IPS-18c (cell line): ENCODE results near the gene USB1.
A peak's percentile ranks its signal among the peaks of the same experiment; 100 is the strongest.

Source experiments
- H3K4me3 ChIP-seq: 2 replicates; pipeline ENCODE4 v1.7.0; 2013; ENCODE audit warnings: low read depth, mild to moderate bottlenecking, low read length, moderate library complexity; ENCODE audit not compliant: insufficient read depth
- H3K9me3 ChIP-seq: one replicate; pipeline ENCODE4 v1.6.1; 2013; ENCODE audit warnings: mild to moderate bottlenecking, low read length, moderate library complexity; ENCODE audit not compliant: control insufficient read depth, insufficient read depth

Gene USB1

DNA sequence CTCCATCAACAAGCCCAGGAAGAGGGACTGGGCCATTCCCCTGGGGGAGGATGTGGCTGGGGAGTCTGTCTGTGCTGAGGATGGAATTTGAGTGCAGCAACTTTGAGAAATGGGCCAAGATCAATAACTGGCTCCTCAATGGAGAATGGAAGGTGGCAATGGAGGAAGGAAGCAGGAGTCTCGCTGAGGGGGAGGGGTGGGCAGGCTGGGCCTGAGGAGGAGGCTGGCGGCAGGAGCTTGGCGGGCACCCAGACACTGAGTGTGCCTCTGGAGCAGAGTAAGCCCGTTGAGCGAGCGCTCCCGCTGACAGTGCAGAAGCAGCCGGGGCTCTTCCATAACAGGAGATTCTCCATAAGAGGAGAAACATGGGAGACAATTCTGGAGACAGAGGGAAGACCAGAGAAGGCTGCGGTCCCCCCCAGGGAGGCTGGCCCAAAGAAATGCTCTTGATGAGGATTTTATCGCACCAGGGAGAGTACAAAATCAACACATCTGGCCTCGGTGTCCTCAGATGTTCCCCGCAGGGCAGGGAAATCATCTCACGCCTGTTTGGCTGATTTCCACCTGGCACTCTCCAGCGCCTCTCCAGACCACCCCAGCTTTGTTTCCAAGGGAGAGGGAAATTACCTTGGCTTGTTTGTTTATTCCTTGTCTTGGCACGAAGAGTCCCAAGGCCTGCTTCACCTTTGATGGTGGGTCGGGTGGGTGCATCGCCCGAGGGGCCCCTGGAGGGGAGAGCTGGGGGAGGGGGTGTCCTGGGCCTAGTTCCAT lies 21.6 kb downstream of the USB1 start:
- Histone ChIP-seq H3K9me3 (no peaks in the 10 kb centered on the region), H3K4me3 (peak overlapping the region; percentile 15; the same call in 1 of the 2 replicates)

DNA sequence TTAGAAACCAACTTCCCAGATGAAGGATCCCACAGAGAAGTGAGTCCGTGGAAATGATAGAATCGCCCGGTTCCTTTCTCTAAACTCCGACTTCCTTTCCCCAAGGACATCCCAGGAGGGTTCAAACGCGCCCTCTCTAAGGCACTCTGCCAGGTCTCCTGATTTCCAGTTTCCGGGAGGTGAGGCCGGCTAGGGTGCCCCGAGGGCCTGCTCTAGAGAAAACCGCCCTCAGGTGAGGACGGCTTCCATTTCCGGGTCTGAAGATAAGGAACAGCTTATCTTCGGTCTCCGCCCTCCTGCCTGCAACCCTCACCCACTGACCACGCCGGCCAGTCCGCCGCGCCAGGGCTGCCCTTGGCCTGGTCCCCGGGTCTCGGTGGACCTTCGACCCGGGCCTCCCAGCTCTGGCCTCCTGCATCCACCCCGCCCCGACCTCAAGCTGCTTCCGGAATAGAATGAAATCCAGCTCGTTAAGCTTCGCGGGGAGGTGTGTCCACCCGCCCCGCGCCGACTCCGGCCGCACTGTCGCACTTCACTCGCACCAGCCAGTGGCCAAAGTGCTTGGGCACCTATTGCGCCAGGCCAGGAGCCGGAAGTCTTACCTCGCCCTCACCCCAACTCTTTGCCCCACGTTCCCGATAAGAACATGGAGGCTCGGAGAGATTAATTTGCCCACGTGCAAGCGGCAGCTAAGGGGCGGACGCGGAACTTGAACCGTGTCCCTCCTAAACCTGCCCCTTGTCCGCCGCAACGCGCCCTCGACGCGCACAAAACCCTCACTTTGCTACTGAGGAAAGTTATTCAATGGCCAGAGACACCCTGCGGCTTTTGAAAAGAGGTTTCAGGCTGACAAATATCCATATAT lies 23.5 kb downstream of the USB1 start:
- Histone ChIP-seq H3K9me3 (no peaks in the 10 kb centered on the region), H3K4me3 (peak overlapping the region; percentile 92)

DNA sequence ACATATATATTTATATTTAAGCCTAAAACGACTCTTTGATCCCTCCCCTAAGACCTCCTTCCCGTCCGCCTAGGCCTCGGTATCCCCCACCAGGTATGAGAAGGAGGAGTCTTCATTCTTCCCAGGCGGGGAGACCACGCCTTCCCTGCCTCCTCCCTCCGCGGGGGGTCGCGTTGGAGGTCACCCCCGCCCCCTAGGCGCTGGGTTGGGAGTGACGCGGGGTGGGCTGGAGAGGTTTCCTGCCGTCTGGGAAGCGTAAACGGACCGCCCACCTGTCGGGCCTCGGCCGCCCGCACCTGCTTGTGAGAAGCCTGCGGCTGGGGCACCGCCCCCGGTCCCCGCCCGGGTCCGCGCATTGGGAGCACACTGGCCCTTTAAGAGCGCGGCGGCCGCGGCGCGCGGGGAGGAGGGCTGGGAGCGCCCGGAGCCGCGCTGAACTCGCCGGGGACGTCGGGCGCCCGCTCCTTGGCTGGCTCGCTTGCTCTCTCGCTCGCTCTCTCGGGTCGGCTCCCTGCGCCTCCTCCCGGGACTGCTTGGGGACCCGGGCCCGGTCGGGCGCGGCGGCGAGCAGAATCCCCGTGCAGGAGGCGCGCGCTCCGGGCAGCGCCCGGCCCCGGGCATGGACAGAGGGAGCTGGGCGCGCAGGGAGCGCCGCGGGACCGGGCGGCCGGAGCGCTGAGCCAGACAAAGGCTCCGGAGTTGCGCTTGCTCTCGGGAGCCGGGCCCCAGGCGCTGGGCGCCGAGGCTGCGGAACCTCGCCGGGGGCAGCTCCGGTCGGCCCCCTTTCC lies 24.3 kb downstream of the USB1 start, which contains the start of gene MMP15:
Gene MMP15, plus strand, starts transcription at position 404 of the 788 bp plus-strand sequence. CDS start 597 bp downstream, outside the sequence.
- Histone ChIP-seq H3K9me3 (no peaks in the 10 kb centered on the region), H3K4me3 (peak within 1 kb of the TSS; percentile 92)

DNA sequence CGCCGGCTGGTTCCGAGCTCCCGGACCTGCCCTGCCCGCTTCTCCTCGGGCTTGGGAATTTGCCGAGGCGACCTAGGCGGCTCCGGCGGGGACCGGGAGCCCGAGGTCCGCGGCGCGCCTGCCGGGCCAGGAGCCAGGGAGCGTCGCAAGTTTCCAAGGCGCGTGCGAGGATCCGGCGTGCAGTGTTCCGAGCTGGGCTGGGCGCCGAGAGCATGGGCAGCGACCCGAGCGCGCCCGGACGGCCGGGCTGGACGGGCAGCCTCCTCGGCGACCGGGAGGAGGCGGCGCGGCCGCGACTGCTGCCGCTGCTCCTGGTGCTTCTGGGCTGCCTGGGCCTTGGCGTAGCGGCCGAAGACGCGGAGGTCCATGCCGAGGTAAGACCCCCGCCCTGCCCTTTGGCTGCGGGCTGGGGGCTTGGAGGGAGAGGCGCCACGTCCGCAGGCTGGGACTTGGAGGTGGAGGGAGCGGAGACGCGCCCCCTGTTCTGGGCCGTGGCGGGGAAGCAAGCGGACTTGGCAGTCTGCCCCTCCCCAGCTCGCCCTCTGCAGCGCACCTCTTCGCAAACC lies 25.0 kb downstream of the USB1 start:
- Histone ChIP-seq H3K9me3 (no peaks in the 10 kb centered on the region), H3K4me3 (peak overlapping the region; percentile 92)

DNA sequence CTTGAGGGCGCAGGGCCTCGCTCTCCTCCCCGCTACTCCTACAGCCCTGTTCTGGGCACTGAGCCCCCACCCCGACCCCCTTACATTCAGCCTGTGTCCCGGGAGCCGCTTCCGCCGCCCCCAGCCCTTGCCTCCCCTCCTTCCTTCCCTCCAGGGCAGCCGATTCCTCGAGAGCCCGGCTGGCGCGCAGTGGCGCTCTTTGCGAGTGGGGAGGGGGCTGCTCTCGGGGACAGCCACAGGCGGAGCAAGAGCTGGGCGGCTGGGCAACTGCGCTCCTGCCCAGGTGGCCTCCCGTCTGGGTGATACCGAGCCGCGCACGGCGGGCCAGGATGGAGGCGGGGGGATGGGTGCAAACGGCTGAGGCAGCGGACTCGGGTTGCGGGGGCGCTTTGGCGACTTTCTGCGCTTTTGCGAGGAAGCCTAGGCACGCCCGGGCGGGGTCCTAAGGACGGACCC lies 25.5 kb downstream of the USB1 start:
- Histone ChIP-seq H3K9me3 (no peaks in the 10 kb centered on the region), H3K4me3 (peak overlapping the region; percentile 92)

DNA sequence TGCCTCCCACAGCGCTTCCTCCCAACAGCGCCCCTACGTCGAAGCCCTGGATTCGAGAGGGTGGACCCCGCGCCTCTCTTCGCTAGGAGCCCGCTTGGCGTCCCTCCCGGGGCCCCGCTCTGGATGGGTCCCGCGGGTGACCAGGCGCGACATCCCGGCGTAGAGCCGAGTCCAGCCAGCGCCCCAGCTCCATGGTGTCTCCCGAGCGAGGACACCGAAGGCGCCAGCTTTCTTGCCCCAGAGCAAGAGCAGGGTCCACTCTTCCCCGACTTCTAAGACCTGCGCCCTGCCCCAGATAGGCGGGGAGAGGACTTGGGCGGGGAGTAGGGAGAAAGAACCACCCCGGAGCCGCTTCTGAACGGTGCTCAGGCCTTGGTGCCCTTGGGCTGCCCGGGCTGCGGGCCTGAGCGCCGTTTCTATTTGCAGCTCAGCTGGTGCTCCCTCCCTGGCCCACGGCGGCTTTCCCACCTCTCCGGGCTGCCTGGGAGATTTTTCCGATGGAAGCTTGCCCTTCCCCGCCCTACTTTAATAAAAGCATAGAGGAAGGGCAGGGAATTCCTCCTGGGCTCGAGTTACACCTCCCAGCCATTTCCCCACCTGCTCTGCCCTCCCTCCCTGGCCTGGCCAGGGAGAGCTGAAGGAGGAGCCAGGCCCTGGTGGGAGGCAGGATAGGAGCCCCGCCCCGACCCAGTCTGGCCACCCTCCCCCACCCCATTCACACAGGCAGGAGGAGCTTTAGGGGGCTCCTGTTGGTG lies 26.1 kb downstream of the USB1 start:
- peak overlapping the region; percentile 92 for H3K4me3 ChIP-seq

DNA sequence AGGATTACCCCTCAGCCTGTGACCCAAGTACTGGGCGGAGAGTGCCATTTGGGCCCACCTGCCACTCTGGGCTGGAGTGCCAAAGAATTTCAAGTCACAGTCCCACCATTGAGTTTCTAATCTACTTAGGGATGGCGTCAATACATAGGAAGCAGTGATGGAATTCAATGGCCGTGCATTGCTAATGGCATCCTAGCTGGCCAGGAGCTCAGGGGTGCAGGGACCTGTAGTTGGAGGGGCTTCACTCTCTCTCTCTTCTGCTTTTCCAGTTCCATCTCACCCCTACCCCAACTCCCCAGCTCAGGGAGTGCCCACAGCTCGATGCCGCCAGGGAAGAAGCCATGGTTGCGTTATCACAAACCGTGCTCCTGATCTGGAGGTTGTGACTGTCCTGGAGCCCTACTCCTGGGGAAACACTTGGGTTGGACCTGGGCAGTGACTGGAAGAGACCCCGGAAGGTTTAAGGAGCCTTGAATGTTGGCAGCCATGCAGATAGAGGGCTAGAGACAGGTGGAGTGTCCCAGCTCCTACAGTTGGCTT lies 26.8 kb downstream of the USB1 start:
- no peaks in the 10 kb centered on the region for H3K9me3 ChIP-seq
- H3K4me3 ChIP-seq, result peak overlapping the region; percentile 40; the same call in 1 of the 2 replicates

More for the DNA sequence above, 26.1 kb downstream of the USB1 start:
- H3K9me3 ChIP-seq, result no peaks in the 10 kb centered on the region

DNA sequence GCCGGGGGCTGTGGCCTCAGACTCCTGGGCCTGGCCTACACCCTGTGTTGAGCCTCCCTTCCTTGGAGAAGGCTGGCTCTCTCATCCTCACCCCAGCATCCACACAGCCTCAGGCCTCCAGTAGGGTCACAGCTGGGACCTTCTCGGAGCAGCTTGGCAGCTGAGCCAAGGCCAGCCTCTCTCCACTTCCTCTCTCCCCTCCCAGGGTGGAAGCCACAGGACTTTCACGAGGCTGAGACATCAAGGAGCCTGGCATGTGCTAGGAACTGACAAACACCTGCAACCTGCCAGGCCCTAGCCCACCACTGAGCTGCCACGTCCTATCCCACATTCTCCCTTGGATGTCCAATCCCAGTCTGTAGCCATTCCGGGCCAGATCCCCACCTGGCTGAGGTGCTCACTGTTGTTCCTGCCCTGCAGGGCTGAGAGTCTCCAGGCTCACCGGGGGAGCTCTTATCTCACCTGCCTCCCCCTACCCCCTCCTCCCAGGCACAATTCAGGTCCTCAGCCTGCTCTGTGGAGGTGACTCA lies 27.4 kb downstream of the USB1 start:
- Histone ChIP-seq H3K9me3 (no peaks in the 10 kb centered on the region), H3K4me3 (no peak overlapping the region)

DNA sequence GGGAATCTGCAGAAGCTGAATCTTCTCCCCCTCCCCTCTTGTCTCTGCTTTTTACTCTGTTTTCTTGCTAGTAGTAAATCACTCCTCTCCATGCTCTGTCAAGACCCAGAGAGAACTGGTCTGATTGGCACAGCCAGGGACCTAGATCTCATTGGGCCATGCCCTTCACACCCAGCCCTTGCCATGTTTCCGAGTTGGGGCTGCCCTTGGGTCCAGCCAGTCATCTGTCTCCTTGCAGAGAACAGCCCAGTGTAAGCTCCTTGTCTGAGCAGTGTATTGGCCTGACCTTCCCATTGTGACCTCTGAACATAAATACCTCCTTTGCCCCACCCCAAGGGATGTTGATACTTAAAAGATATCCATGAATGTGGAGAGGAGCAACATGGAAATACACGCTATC lies 28.2 kb downstream of the USB1 start:
- Histone ChIP-seq H3K4me3 (no peak overlapping the region), H3K9me3 (no peaks in the 10 kb centered on the region)

DNA sequence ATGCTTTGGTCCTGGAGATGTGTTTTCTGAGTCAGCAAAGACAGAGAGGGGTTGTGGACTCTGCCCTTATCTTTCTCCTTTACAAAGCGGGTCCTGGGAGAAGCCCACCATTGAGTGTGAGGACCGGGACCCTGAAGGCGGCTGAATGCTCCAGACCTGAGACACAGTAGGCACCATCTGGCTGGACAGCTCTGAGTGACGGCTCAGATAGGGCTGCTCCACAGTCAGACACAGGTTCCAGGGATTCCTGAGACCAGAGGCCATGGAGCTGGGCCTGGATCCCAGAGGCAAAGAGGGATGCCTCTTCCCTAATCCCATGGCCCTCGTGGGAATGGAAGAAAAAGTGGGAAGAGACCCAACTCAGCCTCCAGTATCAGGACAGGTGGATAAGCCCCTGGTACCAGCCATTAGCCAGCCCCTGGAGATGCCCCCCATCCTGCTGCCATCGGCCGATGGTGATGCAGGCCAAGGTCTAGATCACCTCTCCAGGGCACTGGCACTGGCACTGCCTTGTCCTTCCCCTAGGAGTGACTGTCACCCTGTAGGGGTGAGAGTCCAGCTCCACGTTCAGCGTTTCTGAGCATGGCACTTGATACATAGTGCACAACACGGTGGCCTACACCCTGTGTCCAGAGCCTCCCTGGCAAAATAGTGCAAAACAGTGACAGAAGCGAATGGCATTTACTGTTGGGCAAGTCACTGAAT lies 29.1 kb downstream of the USB1 start:
- no peak overlapping the region for H3K4me3 ChIP-seq
- H3K9me3 ChIP-seq, result no peaks in the 10 kb centered on the region

DNA sequence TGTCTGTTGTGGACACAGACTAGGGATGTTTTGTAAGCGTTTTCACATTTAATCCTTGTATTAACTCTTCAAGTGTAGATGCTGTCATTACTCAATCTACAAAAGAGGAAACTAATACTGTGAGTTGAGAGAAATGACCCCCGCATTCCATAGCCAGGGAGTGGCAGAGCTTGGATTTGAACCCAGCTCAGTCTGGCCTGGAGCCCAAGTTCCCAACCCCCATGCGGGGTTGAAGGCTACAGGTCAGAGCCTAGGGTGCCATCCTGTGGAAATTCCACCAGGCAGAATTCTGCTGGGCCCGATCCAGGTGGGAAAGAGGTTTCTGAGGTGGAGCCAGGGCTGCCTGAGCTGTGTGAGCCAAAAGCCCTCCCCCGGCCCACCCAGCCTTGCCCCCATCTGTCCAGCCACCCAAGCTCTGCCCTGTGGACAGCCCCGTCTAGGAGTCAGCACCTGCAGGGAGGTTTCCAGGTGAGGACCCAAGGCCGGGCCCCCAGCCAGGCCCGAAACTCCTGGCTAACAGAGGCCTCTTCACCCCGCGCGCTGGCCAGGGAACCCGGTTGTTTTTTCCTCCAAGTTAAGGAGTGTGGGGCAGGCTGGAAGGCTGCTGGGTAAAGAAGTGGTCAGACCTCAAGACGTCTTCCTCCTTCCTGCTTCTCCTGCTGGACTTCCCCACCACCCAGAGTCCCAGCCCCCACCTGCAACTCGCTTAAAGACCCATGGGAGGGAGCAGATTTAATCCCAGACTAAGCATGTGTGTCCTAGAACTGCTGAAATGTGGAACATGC lies 30.0 kb downstream of the USB1 start:
- Histone ChIP-seq H3K4me3 (no peak overlapping the region), H3K9me3 (no peaks in the 10 kb centered on the region)

DNA sequence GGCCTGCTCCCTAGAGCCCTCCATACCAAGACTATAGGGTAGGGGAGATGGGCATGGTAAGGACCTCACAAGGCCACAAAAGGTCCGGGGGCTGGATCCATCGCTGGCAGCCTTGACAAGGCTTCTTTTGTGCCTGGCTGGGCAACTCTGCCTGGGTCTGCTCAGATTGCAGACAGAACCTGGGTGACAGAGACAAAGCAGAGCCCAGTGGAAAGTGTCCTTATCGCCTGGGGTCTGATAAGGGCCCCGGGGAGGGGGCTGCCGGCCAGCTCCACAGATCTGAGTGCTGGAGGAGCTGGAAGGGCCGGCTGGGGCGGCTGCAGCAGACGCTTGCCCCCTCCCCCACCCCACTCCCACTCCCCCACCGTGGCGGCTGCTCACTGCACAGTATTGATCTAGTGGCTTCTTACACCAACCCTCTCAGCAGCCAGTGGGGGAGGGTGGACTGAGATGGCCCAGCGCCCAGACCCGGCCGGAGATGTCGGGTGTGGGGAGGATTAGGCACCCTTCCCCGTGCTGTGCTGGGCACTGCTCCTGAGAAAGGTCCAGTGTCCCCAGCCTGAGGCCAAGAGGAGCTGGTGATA lies 31.6 kb downstream of the USB1 start:
- Histone ChIP-seq H3K9me3 (no peaks in the 10 kb centered on the region), H3K4me3 (no peak overlapping the region)

DNA sequence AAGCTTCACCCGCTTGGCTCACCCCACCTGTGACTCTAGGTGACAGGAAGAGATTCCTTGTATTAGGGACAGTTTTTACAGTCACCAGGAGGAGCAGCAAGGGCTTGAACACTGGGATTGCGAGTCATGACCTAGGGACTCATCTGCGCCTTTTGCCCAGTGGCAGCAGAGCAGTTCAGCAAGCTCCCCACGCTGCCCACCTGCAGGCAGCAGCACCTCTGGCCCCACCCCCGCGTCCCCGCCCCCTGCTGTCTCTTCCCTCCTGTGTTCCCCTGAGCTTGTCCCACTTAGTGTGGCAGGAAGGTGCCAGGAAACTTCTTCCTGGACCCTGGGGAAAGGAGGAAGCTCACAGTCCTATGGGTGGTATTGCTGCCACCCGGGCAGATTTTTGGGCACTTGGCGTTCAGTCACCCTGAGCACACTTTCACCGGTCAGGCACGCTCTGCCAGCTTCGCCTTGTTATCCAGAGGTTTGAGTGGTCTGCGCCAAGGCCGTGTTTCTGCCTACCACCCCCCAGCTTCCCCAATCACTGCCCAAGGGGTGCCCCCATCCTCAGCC lies 33.0 kb downstream of the USB1 start:
- Histone ChIP-seq H3K4me3 (no peak overlapping the region), H3K9me3 (no peaks in the 10 kb centered on the region)

DNA sequence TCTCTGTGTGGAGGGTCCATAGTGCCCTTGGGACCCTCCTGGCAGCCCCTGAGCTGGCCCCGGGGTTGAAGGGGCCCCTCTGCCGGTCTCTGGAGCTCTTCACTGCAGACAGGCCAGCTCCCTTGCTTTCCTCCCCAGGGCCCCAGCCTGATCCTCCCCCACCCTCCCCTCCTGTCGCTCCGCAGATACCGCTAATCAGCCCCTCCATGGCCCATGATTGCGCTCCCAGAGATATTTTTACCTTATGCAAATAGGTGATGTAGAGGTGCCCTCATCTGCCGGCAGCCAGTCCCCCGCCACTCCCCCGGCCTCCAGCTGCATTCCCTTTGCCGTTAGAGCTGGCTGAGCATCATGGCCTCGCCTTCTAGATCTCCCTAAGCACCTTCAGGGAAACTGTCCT lies 33.6 kb downstream of the USB1 start:
- no peak overlapping the region for H3K4me3 ChIP-seq
- no peaks in the 10 kb centered on the region for H3K9me3 ChIP-seq
